NCI-H526 treated with DMSO at 0.1 percent for 48 hours (cell line): Measurements from ENCODE around the gene PGPEP1.
"Not testable (repeated sequence)": the region's sequence is repeated elsewhere in the genome, so short reads cannot be mapped to it uniquely, and the experiment has no call there.

Source experiments
- DNase-seq: peaks from one replicate; lab custom pipeline; 2025; lab: John Stamatoyannopoulos, UW

The PGPEP1 gene

DNA sequence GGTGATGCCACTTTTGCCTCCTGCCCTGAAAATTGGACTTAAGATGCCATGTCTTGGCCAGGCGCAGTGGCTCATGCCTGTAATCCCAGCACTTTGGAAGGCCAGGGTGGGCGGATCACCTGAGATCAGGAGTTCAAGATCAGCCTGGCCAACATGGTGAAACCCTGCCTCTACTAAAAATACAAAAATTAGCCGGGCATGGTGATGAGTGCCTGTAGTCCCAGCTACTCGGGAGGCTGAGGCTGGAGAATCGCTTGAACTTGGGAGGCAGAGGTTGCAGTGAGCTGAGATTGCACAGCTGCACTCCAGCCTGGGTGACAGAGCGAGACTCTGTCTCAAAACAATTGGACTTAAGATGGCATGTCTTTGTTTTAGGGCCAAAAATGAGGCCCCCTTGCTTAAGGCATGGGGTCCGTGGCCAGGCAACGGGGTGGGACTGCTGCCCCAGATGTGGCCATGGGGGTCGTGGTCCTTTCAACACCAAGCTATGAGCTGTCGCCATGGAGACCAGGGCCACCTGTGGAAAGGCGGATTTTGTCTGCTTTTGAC is 24.0 kb downstream of the PGPEP1 start:
- not testable (repeated sequence) for DNase-seq

DNA sequence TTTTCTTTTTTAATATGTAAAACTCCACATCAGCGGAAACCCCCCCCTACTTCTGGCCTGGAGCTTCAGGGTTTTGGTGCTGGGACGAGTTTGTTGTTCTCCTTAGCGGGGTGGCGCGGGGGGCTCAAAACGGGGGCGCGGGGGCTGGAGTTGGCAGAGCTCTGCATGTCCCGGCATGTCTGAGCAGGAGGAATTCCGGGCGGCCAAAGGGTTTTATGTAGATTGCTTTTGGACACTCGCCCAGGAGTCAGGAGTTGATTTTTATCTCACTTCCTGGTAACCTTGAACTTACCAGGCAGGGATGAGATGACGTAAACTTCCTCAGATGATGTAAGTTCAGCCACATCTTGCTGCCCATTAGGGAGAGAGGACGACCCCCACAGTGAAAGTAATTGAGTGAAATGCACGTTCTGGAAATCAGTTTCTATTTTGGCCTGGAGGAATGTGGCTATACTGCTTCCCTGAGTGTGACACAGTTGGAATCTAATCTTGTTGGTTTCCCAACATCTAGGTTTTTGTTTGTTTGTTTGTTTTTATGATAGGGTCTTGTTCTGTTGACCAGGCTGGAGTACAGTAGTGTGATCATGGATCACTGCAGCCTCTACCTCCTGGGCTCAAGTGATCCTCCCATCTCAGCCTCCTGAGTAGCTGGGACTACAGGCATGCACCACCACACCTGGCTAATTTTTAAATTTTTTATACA is 24.6 kb downstream of the PGPEP1 start:
- DNase-seq, result no peak

DNA sequence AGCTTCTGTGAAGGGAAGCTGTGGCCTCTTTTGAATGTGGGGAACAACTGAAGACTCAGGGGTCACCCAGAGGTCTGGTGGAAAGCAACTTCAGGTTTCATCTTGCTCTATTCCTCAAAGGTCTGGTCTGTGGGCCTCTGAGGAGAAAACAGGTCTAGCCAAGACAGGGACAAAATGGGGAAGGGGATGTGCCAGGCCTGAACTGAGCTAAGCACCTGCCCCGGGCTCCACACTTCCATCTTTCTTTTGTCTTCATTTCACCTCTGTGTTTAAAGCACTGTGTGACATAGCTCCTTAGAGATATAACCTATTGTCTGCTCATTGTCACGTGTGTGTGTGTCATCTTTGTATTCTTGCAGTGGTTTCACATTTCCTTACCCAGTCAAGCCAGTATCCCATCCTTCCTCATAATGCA is 25.6 kb downstream of the PGPEP1 start:
- no peak for DNase-seq

DNA sequence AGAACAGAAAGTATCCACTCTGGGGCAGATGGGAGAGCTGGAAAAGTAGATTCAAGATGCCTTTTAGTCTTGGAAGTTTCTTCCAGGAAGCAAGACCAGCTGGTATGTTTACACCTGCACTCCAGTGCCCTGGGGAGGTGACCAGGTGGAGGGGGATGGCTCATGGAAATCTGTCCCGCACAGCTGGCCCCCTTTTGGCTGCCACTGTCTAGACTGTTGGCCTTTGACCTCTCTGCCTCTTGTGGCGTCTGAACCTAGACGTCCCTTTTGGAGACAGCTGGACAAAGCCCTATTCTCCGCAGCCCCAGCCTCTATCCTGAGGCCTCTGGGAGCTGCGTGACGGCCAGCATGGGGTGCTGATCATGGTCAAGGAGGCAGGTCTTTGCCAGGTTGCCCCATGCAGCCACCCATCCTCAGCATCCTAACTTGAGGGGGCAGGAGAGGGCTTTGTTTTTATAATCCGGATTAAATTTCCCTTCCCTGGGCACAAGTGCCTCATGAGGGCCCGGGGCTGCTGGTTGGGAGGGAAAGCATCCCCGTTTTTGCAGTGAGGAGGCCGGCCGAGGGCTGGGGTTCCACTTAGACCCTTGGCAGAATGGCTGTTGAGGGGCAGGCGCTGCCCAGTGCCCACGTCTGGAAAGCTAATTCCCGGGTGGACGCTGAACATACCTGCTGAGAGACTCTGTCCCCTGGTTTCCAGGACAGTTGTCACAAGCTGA is 28.3 kb downstream of the PGPEP1 start:
- DNase-seq, result no peak

DNA sequence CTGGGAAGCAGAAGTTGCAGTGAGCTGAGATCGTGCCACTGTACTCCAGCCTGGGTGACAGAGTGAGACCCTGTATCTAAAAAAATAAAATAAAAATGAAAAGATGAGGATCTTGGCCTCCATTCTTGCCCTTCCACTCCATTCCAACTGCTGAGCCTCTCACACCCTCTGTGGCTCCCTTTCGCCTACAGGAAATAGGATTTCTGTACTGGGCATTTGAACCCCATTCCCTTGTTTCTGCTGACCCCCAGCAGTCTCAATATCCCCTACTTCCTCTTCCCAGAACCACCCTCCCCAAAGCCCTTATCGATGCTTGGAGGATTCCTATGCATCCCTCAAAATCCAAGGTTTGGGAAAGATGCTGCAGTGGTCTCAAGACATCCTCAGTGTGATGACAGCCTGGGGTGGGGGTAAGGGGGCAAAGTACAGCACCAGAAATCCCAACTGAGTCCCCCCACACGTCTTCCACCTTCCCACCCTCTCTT is 33.1 kb downstream of the PGPEP1 start:
- DNase-seq, result no peak

DNA sequence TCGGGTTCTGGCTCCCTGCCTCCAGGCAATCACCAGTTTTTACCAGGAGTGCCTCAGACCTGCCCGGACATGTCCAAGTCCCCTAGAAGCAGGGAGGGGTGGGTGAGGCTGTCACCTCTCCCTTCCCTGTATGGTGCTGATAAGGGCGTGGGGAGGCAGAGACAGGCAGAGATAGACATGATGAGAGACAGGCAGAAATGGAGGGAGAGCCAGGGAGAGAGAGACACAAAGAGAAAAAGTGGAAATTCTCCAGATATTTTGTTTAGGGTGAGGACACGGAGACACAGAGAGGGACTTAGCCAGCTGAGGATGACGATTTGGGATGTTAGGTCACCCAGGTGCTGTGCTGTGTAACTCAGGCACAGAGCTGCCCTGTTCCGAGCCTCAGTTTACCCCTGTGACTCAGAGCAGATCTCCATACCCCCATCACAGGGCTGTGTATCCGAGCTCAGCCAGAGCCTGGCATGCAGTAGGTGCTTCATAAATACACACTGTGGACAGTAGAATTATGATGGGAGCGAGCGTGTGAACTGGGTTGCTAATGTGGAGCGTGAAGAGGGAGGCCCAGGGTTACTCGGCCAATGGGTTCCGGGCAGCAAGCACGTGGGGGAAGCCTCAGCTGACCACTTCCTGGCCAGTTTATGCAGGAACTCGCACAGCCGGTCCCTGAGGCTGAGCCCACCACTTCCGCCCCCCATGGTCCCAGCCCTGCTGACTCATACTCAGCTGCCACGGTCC is 33.7 kb downstream of the PGPEP1 start:
- peak; percentile 10 for DNase-seq

DNA sequence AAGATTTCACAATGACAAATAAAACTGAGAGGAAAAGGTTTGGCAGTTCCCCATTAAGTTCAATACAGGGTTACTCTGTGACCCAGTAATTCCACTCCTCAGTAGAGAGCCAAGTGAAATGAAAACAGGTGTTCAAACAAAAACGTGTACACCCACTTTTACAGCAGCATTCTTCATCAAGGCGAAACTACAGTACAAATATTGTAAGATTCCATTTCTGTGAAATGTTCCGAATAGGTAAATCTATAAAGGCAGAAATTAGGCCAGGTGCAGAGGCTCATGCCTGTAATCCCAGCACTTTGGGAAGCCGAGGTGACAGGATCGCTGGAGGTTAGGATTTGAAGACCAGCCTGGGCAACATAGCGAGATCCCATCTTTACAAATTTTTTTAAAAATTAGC is 36.6 kb downstream of the PGPEP1 start:
- no peak for DNase-seq

DNA sequence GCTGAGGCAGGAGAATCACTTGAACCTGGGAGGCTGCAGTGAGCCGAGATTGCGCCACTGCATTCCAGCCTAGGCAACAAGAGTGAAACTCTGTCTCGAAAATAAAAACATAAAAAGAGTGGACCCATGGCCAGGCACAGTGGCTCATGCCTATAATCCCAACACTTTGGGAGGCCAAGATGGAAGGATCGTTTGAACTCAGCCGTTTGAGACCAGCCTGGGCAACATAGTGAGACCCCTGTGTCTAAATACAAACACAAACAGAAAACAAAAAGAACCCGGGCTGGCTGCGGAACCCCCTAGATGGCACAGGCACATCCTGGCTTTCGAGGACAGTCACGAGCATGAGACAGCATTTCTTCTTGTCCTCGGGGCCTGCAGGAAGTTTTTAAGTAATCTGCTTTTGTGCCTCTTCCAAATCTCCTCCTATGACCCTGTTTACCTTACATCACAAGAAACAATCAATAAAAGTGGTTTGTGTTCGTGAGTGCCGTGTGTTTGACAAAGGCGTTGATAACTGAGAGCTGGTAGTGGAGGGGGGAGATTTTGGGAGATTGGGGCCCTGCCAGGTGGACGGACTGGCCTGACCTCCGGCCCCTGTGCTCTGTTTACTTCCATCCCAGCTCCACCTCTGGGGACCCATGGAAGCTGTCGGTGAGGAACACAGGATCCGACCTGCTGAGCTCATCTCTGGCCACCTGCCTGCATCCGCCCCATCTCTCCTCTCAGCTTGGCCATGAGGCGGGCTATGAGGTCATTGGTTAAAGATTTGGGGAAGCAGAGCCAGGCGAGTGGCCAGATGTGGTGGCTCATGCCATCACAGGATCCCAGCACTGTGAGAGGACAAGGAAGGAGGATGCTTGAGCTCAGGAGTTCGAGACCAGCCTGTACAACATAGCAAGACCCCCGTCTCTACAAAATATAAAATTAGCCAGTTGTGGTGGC is 39.7 kb downstream of the PGPEP1 start:
- DNase-seq, result no peak

DNA sequence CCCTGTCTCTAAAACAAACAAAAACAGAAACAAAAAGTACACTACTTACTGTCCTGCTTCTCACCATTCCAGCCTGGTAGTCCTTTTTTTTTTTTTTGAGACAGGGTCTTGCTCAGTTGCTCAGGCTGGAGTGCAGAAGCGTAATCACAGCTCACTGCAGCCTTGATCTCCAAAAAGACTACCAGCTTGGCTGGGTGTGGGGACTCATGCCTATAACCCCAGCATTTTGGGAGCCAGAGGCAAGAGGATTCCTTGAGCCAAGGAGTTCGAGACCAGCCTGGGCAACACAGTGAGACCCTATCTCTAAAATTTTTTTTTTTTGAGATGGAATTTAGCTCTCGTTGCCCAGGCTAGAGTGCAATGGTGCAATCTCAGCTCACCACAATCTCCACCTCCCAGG is 40.4 kb downstream of the PGPEP1 start:
- DNase-seq, result no peak

DNA sequence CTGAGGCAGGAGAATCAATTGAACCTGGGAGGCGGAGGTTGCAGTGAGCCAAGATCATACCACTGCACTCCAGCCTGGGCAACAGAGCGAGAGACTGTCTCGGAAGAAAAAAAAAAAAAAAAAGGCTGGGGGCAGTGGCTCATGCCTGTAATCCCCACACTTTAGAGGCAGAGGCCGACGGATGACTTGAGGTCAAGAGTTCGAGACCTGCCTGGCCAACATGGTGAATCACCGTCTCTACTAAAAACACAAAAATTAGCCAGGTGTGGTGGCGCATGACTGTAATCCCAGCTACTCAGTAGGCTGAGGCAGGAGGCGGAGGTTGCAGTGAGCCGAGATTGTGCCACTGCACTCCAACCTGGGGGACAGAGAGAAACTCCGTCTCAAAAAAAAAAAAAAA is 43.2 kb downstream of the PGPEP1 start:
- not testable (repeated sequence) for DNase-seq

DNA sequence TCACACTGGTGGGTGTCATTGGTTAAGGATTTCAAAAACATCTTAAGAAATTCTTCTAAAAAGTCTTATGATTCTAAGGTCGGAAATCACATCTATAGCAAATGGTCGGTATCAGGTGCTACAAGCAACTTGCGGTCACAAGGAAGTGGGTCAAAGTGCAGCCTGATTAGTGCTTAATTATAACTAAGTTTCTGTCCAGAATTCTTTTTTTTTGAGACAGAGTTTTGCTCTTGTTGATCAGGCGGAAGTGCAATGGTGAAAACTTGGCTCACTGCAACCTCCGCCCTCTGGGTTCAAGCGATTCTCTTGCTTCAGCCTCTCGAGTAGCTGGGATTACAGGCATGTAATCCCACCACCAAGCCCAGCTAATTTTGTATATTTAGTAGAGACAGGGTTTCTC is 44.4 kb downstream of the PGPEP1 start:
- DNase-seq, result no peak

DNA sequence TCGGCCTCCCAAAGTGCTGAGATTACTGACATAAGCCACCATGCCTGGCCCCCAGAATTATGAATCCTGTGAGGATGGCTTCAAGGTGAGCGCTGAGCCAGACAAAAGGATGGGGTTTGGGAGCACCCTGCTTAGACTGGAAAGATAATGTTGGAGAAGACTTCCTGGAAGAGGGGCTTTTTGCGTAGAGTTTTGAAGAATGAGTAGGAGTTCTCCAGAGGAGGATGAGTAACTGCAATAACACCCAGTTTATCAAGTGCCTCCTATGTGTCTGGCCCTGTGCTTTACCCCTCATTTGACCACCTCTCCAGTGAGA is 44.9 kb downstream of the PGPEP1 start:
- DNase-seq, result no peak

DNA sequence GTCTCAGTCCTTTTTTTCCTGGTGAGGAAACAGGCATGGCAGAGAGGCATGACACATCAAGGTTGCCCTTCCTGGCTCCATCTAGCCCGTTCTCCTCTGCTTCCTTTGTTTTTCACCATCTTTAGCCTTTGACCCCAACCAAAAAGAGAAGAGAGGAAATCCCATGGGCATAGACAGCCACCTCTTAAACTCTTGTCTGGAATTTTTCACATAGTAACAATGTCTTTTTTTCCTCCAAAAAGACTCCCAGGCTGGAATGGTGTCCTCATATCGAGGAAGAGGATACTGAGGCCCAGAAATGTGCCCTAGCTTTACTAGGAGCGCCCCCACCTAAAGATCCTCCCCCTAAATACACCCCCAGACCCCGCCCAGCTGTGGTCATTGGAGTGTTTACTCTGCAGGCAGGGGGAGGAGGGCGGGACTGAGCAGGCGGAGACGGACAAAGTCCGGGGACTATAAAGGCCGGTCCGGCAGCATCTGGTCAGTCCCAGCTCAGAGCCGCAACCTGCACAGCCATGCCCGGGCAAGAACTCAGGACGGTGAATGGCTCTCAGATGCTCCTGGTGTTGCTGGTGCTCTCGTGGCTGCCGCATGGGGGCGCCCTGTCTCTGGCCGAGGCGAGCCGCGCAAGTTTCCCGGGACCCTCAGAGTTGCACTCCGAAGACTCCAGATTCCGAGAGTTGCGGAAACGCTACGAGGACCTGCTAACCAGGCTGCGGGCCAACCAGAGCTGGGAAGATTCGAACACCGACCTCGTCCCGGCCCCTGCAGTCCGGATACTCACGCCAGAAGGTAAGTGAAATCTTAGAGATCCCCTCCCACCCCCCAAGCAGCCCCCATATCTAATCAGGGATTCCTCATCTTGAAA is 45.5 kb downstream of the PGPEP1 start, which contains the start of gene GDF15:
GDF15 (plus strand) TSS at position 484 of the 868 bp plus-strand sequence; CDS start at position 516, 32 bp downstream.
- no peak for DNase-seq

DNA sequence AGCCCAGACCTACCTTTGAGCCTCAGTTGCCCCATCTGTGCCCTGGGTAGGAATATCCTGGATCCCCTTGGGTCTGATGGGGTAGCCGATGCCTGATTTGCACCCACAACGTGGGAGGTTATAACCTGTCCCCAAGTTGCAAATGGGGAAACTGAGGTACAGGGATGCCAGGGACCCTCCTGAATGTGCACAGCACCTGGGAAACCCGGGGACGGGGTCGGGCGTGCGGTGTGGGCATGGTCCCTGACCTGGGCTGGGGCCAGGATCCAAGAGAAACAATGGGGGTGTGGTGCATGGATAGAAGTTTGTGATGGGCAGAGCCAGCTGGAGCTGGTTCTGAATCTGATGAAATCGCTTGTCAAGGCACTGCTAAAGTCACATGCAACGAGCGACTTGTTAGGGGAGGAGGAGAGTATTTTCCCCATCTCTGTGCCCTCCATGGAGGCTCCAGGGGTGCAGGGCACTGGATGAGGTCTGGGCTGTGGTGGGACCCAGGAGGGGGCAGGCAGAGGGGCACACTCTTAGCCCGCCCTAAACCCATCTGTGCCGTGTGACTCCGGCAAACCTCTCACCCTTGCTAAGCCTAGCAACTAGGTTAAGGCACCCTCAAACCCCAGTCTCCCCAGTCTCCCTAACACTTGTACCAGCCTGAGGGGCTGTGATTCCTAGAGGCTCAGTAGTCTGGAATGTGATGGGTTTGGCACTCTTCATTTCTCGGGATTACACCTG is 46.3 kb downstream of the PGPEP1 start:
- no peak for DNase-seq

DNA sequence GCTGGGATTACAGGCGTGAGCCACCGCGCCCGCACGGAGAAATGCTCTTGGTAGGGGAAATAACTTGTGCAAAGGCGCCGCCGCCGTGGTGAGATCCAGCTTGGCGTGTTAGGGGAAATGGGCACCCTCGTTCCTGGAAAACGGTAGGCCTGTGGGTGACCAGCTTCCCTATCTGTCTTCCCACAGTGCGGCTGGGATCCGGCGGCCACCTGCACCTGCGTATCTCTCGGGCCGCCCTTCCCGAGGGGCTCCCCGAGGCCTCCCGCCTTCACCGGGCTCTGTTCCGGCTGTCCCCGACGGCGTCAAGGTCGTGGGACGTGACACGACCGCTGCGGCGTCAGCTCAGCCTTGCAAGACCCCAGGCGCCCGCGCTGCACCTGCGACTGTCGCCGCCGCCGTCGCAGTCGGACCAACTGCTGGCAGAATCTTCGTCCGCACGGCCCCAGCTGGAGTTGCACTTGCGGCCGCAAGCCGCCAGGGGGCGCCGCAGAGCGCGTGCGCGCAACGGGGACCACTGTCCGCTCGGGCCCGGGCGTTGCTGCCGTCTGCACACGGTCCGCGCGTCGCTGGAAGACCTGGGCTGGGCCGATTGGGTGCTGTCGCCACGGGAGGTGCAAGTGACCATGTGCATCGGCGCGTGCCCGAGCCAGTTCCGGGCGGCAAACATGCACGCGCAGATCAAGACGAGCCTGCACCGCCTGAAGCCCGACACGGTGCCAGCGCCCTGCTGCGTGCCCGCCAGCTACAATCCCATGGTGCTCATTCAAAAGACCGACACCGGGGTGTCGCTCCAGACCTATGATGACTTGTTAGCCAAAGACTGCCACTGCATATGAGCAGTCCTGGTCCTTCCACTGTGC is 47.9 kb downstream of the PGPEP1 start:
- DNase-seq, result peak; percentile 27

DNA sequence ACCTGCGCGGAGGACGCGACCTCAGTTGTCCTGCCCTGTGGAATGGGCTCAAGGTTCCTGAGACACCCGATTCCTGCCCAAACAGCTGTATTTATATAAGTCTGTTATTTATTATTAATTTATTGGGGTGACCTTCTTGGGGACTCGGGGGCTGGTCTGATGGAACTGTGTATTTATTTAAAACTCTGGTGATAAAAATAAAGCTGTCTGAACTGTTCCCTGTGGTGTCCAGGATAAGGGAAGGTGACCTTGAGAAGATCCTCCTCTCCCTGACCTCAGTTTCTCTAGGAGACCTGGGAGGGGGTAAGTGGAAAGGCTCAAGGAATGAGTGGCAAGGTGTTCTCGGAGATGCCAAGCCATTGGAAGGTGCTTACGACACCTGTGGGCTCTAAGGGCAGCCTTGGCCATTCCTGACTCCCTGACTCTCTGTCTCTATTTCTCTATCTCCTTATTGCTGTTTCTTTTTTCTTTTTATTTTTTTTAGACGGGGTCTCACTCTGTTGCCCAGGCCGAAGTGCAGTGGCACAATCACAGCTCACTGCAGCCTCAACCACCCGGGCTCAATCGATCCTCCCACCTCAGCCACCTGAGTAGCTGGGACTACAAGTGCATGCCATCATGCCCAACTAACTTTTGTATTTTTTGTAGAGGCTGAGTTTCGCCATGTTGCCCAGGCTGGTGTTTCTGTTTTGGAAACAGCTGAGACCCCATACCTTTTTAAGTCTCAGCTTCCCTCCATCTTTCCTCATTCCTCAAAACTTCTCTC is 48.7 kb downstream of the PGPEP1 start:
- DNase-seq, result no peak

DNA sequence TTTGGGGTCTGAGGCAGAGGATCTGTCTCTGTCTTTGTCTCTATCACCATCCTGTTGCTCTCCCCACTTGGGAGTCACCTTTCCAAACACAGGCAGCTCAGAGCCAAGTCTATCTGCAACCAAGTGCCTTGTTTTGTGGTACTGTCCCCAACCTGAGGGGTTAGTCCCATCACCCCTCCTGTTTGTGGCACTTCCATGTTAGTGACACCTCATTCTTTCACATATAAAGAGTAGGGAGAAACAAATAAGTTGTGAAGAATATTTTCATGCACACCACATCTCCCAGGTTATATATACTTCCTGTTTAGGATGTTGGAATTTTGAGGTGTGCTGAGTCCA is 49.3 kb downstream of the PGPEP1 start:
- DNase-seq, result no peak
